Upper lobe of left lung (tissue), 4 donors: ENCODE results near the gene SUSD3.

ENCODE experiments used
- EP300 ChIP-seq, 4 donors: sonication (generic); formaldehyde crosslinking; IDR thresholded peaks; one replicate each; pipeline ENCODE4 v1.5.1; 2017; ENCODE audit warnings: antibody characterized with exemption in 4 of 4, control low read depth in 2 of 4
- POLR2A ChIP-seq, 4 donors: fragments of 450-650 bp; IDR thresholded peaks; one replicate each; pipeline ENCODE4 v1.5.1; 2016 to 2017; ENCODE audit warnings: antibody characterized with exemption in 4 of 4, mild to moderate bottlenecking in 2 of 4
- TF ChIP-seq, protein P1 (sequence below), 6 experiments: fragments of 450-650 bp in 4 of 6; fragments of 200-600 bp in 2 of 6; sonication (generic) in 2 of 6; IDR thresholded peaks; one replicate each; pipeline ENCODE4 v1.5.1; 2016 to 2019; ENCODE audit warnings: antibody characterized with exemption in 6 of 6

GRCh38 chr9:93095205-93096130, 37.0 kb downstream of the SUSD3 start:
- peak in 1 of 4 donors; percentile 4 for TF ChIP-seq EP300 (IDR thresholded peaks at IDR 0.05)
- TF ChIP-seq, protein P1, sequence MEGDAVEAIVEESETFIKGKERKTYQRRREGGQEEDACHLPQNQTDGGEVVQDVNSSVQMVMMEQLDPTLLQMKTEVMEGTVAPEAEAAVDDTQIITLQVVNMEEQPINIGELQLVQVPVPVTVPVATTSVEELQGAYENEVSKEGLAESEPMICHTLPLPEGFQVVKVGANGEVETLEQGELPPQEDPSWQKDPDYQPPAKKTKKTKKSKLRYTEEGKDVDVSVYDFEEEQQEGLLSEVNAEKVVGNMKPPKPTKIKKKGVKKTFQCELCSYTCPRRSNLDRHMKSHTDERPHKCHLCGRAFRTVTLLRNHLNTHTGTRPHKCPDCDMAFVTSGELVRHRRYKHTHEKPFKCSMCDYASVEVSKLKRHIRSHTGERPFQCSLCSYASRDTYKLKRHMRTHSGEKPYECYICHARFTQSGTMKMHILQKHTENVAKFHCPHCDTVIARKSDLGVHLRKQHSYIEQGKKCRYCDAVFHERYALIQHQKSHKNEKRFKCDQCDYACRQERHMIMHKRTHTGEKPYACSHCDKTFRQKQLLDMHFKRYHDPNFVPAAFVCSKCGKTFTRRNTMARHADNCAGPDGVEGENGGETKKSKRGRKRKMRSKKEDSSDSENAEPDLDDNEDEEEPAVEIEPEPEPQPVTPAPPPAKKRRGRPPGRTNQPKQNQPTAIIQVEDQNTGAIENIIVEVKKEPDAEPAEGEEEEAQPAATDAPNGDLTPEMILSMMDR (IDR thresholded peaks at IDR 0.05) = no peak
- TF ChIP-seq POLR2A (IDR thresholded peaks at IDR 0.05) = peak; percentile 54 to 90 (median 78)
